Naive thymus-derived CD8-positive, alpha-beta T cell (primary cell): Measurements from ENCODE around the gene REEP1. TPM values are rescaled to one million over a fixed set of nuclear protein-coding genes. Genes with fewer than 3 reads are reported as not detected.

Experiments
- ATAC-seq, 2 donors: fragments of 150-1000 bp; cut with Tn5 transposase in 1 of 2; sonication (Bioruptor Pico), chemical (Tn5 transposase) in 1 of 2; 1 replicate in 1 of 2; 2 replicates in 1 of 2; pipeline ENCODE4 v1.10.0; 2021; ENCODE audit warnings: mild to moderate bottlenecking in 2 of 2, moderate library complexity in 2 of 2
- POLR2A ChIA-PET: fragments of 350-600 bp; sonication (Branson Sonifier 250); formaldehyde crosslinking; loops from one replicate; lab custom pipeline; 2021; ENCODE audit warnings: antibody characterized with exemption; lab: Charles Lee
- DNase-seq, 10 donors: peaks; one replicate each; pipeline versions ENCODE4 v3.0.0 to v3.0.0-alpha.2; 2020 to 2022
- H3K27ac Mint-ChIP-seq, 10 donors: one replicate each; pipeline ENCODE4 v1.8.0; 2020 to 2022; ENCODE audit warnings: mild to moderate bottlenecking in 10 of 10, mixed read lengths in 10 of 10, moderate library complexity in 4 of 10, inconsistent platforms in 1 of 10
- H3K27me3 Mint-ChIP-seq, 5 donors: one replicate each; pipeline ENCODE4 v1.8.0; 2021 to 2022; ENCODE audit warnings: mixed read lengths in 5 of 5
- H3K36me3 Mint-ChIP-seq, 3 donors: one replicate each; pipeline ENCODE4 v1.8.0; 2020 to 2022; ENCODE audit warnings: mixed read lengths in 3 of 3, mild to moderate bottlenecking in 2 of 3, inconsistent platforms in 1 of 3
- H3K4me1 Mint-ChIP-seq, 4 donors: one replicate each; pipeline ENCODE4 v1.8.0; 2021 to 2022; ENCODE audit warnings: mixed read lengths in 4 of 4
- H3K4me3 Mint-ChIP-seq, 10 donors: one replicate each; pipeline ENCODE4 v1.8.0; 2020 to 2022; ENCODE audit warnings: mild to moderate bottlenecking in 10 of 10, mixed read lengths in 10 of 10, moderate library complexity in 6 of 10, inconsistent platforms in 1 of 10
- H3K9me3 Mint-ChIP-seq, 9 donors: one replicate each; pipeline ENCODE4 v1.8.0; 2020 to 2022; ENCODE audit warnings: mixed read lengths in 9 of 9, mild to moderate bottlenecking in 3 of 9, inconsistent platforms in 1 of 9, moderate library complexity in 1 of 9
- polyA plus RNA-seq, 3 donors: library from polyadenylated mRNA; unstranded; fragments of 300-500 nt; fragmentation: Illumina TruSeq; gene quantifications; one replicate each; pipeline ENCODE4 v1.2.3, GENCODE V29; 2021
- total RNA-seq, 8 experiments: library from RNA in 2 of 8; stranded (reverse) in 2 of 8; gene quantifications; one replicate each; pipeline ENCODE4 v1.2.3 and lab custom pipeline; 2021 to 2026

Gene REEP1
- total and polyA plus RNA-seq, 5 experiments from 2014 or later, result 0.10 TPM; not detected in 4

GRCh38 chr2:86315084-86315483 lies 22.3 kb downstream of the REEP1 start:
- H3K27me3 Mint-ChIP-seq, result peaks cover 0 to 6% (median 2%) of the 10 kb centered on the region in 5 donors
- no peaks in the 10 kb centered on the region for H3K9me3 Mint-ChIP-seq
- H3K4me1 Mint-ChIP-seq, result peaks cover 4 to 12% (median 8%) of the 10 kb centered on the region in 4 donors
- no peak for DNase-seq
- no peaks in the 10 kb centered on the region for H3K36me3 Mint-ChIP-seq
- POLR2A ChIA-PET, result no interaction called here
- H3K27ac Mint-ChIP-seq, result no peak overlapping the region
- H3K4me3 Mint-ChIP-seq, result no peak overlapping the region
- no peak for ATAC-seq

GRCh38 chr2:86314125-86314524 lies 23.3 kb downstream of the REEP1 start:
- POLR2A ChIA-PET, result no interaction called here

GRCh38 chr2:86313341-86313740 lies 24.1 kb downstream of the REEP1 start:
- DNase-seq (no peak), ATAC-seq (no peak)
- Mint-ChIP-seq H3K4me3 (no peak overlapping the region), H3K27me3 (peaks cover 0 to 6% (median 0%) of the 10 kb centered on the region in 5 donors), H3K36me3 (no peaks in the 10 kb centered on the region), H3K9me3 (no peaks in the 10 kb centered on the region), H3K27ac (no peak overlapping the region), H3K4me1 (no peaks in the 10 kb centered on the region)
- POLR2A ChIA-PET, result interaction anchor here (0.7 kb wide), 1 partner anchor 24 kb away, joined by 3 read pairs; the partner anchor contains the start of gene REEP1

More at GRCh38 chr2:86314125-86314524, 23.3 kb downstream of the REEP1 start:
- H3K9me3 Mint-ChIP-seq, result no peaks in the 10 kb centered on the region
- H3K4me1 Mint-ChIP-seq, result peaks cover 0 to 2% (median 0%) of the 10 kb centered on the region in 4 donors
- ATAC-seq (no peak), DNase-seq (no peak)
- no peak overlapping the region for H3K4me3 Mint-ChIP-seq
- no peak overlapping the region for H3K27ac Mint-ChIP-seq
- no peaks in the 10 kb centered on the region for H3K36me3 Mint-ChIP-seq
- H3K27me3 Mint-ChIP-seq, result peaks cover 0 to 6% (median 0%) of the 10 kb centered on the region in 5 donors

GRCh38 chr2:86311879-86312278 lies 25.5 kb downstream of the REEP1 start:
- Mint-ChIP-seq H3K27ac (no peak overlapping the region), H3K4me3 (no peak overlapping the region), H3K27me3 (peaks cover 0 to 6% (median 0%) of the 10 kb centered on the region in 5 donors), H3K9me3 (no peaks in the 10 kb centered on the region), H3K36me3 (no peaks in the 10 kb centered on the region), H3K4me1 (no peaks in the 10 kb centered on the region)
- POLR2A ChIA-PET, result interaction anchor here (0.6 kb wide), 1 partner anchor 121 kb away, joined by 3 read pairs; no protein-coding TSS in a partner anchor
- no peak for DNase-seq
- ATAC-seq, result no peak

GRCh38 chr2:86309966-86310365 lies 27.5 kb downstream of the REEP1 start:
- Mint-ChIP-seq H3K9me3 (no peaks in the 10 kb centered on the region), H3K36me3 (no peaks in the 10 kb centered on the region), H3K27ac (no peak overlapping the region), H3K4me1 (no peaks in the 10 kb centered on the region), H3K4me3 (no peak overlapping the region), H3K27me3 (peaks cover 0 to 10% (median 6%) of the 10 kb centered on the region in 5 donors)
- ATAC-seq (no peak), DNase-seq (no peak)
- POLR2A ChIA-PET, result no interaction called here

- peak overlapping the region in 2 of 10 donors; percentile 36 to 54 for H3K27ac Mint-ChIP-seq
- DNase-seq, result no peak
- H3K4me3 Mint-ChIP-seq, result no peak overlapping the region
- ATAC-seq, result no peak
- no peaks in the 10 kb centered on the region for H3K4me1 Mint-ChIP-seq
- no peaks in the 10 kb centered on the region for H3K36me3 Mint-ChIP-seq
- H3K27me3 Mint-ChIP-seq, result peaks cover 0 to 10% (median 9%) of the 10 kb centered on the region in 5 donors
- H3K9me3 Mint-ChIP-seq, result no peaks in the 10 kb centered on the region
- POLR2A ChIA-PET, result no interaction called here
Measured at GRCh38 chr2:86308984-86309695, 28.3 kb downstream of the REEP1 start.

- Mint-ChIP-seq H3K36me3 (no peaks in the 10 kb centered on the region), H3K4me3 (no peak overlapping the region), H3K9me3 (no peaks in the 10 kb centered on the region), H3K27ac (peak overlapping the region in 1 of 10 donors; percentile 26), H3K4me1 (peaks cover 0 to 2% (median 0%) of the 10 kb centered on the region in 4 donors), H3K27me3 (peaks cover 0 to 12% (median 10%) of the 10 kb centered on the region in 5 donors)
- DNase-seq (no peak), ATAC-seq (no peak)
- POLR2A ChIA-PET, result no interaction called here
Measured at GRCh38 chr2:86308356-86308755, 29.1 kb downstream of the REEP1 start.

- no peaks in the 10 kb centered on the region for H3K36me3 Mint-ChIP-seq
- DNase-seq (no peak), ATAC-seq (no peak)
- POLR2A ChIA-PET, result no interaction called here
- no peaks in the 10 kb centered on the region for H3K9me3 Mint-ChIP-seq
- H3K27me3 Mint-ChIP-seq, result peaks cover 0 to 11% (median 10%) of the 10 kb centered on the region in 5 donors
- no peak overlapping the region for H3K27ac Mint-ChIP-seq
- H3K4me1 Mint-ChIP-seq, result peaks cover 0 to 2% (median 0%) of the 10 kb centered on the region in 4 donors
- H3K4me3 Mint-ChIP-seq, result no peak overlapping the region
Measured at GRCh38 chr2:86307431-86307830, 30.0 kb downstream of the REEP1 start.

GRCh38 chr2:86305915-86306254 lies 31.5 kb downstream of the REEP1 start:
- H3K4me1 Mint-ChIP-seq, result peaks cover 0 to 2% (median 0%) of the 10 kb centered on the region in 4 donors
- POLR2A ChIA-PET, result no interaction called here
- no peaks in the 10 kb centered on the region for H3K9me3 Mint-ChIP-seq

GRCh38 chr2:86305195-86305914 lies 32.1 kb downstream of the REEP1 start:
- no peak for DNase-seq
- H3K27ac Mint-ChIP-seq, result peak overlapping the region in 1 of 10 donors; percentile 72
- POLR2A ChIA-PET, result no interaction called here
- no peak overlapping the region for H3K4me3 Mint-ChIP-seq
- no peaks in the 10 kb centered on the region for H3K36me3 Mint-ChIP-seq
- peaks cover 3 to 11% (median 10%) of the 10 kb centered on the region in 5 donors for H3K27me3 Mint-ChIP-seq
- ATAC-seq, result no peak
- peaks cover 0 to 2% (median 0%) of the 10 kb centered on the region in 4 donors for H3K4me1 Mint-ChIP-seq
- no peaks in the 10 kb centered on the region for H3K9me3 Mint-ChIP-seq

More at GRCh38 chr2:86305915-86306254, 31.5 kb downstream of the REEP1 start:
- Mint-ChIP-seq H3K27ac (peak overlapping the region in 1 of 10 donors; percentile 72), H3K4me3 (no peak overlapping the region), H3K27me3 (peaks cover 3 to 11% (median 9%) of the 10 kb centered on the region in 5 donors), H3K36me3 (no peaks in the 10 kb centered on the region)
- DNase-seq (no peak), ATAC-seq (no peak)

GRCh38 chr2:86304416-86304815 lies 33.0 kb downstream of the REEP1 start:
- Mint-ChIP-seq H3K27me3 (peaks cover 3 to 18% (median 10%) of the 10 kb centered on the region in 5 donors), H3K36me3 (no peaks in the 10 kb centered on the region), H3K27ac (no peak overlapping the region), H3K9me3 (no peaks in the 10 kb centered on the region), H3K4me1 (peaks cover 0 to 2% (median 0%) of the 10 kb centered on the region in 4 donors), H3K4me3 (no peak overlapping the region)
- ATAC-seq (no peak), DNase-seq (no peak)
- POLR2A ChIA-PET, result no interaction called here

- H3K27me3 Mint-ChIP-seq, result peaks cover 7 to 19% (median 17%) of the 10 kb centered on the region in 5 donors
- POLR2A ChIA-PET, result no interaction called here
- H3K36me3 Mint-ChIP-seq, result no peaks in the 10 kb centered on the region
- ATAC-seq (no peak), DNase-seq (no peak)
- no peaks in the 10 kb centered on the region for H3K9me3 Mint-ChIP-seq
- peaks cover 0 to 2% (median 0%) of the 10 kb centered on the region in 4 donors for H3K4me1 Mint-ChIP-seq
- H3K4me3 Mint-ChIP-seq, result no peak overlapping the region
- no peak overlapping the region for H3K27ac Mint-ChIP-seq
Measured at GRCh38 chr2:86302320-86302719, 35.1 kb downstream of the REEP1 start.

- POLR2A ChIA-PET, result no interaction called here
- Mint-ChIP-seq H3K36me3 (no peaks in the 10 kb centered on the region), H3K4me1 (peaks cover 0 to 2% (median 0%) of the 10 kb centered on the region in 4 donors), H3K27me3 (peaks cover 10 to 23% (median 21%) of the 10 kb centered on the region in 5 donors), H3K4me3 (no peak overlapping the region), H3K27ac (no peak overlapping the region), H3K9me3 (no peaks in the 10 kb centered on the region)
- ATAC-seq, result no peak
- DNase-seq, result no peak
Measured at GRCh38 chr2:86301711-86302202, 35.7 kb downstream of the REEP1 start.
